GM12878 (cell line): ENCODE measurements around the gene REEP5. TPM values are rescaled to one million over a fixed set of nuclear protein-coding genes. Genes with fewer than 3 reads are reported as not detected.

Source experiments
- ATAC-seq: fragments of 200-7000 bp; cut with Tn5 transposase; 3 replicates; pipeline ENCODE4 v1.9.1; 2020; ENCODE audit warnings: mild to moderate bottlenecking, moderate library complexity
- Bru-seq: library from RNA; stranded (reverse); fragments of 400-500 nt; gene quantifications from one replicate; lab custom pipeline; 2021; lab: Mats Ljungman, UMichigan
- BruChase-seq, 2 experiments: library from RNA; stranded (reverse); fragments of 400-500 nt; gene quantifications; one replicate each; lab custom pipeline; 2021; lab: Mats Ljungman, UMichigan
- BruUV-seq: library from RNA; stranded (reverse); fragments of 400-500 nt; replicated peaks from 2 replicates; lab custom pipeline; 2021; lab: Mats Ljungman, UMichigan
- CTCF ChIA-PET: fragments of 300-600 bp; sonication (Branson Sonifier 250); formaldehyde crosslinking; extraction: SDS; loops from one replicate; lab custom pipeline; 2021; ENCODE audit warnings: inconsistent platforms; lab: Yijun Ruan, JAX
- POLR2A ChIA-PET: fragments of 350-600 bp; formaldehyde crosslinking; extraction: SDS; loops from one replicate; lab custom pipeline; 2021; ENCODE audit warnings: inconsistent platforms; lab: Charles Lee
- RAD21 ChIA-PET: fragments of 300-600 bp; sonication (Branson Sonifier 250); formaldehyde crosslinking; loops from one replicate; lab custom pipeline; 2023; ENCODE audit warnings: antibody characterized with exemption; ENCODE audit not compliant: unreplicated experiment; lab: Charles Lee
- SMC1A ChIA-PET: fragments of 300-600 bp; sonication (Branson Sonifier 250); formaldehyde crosslinking; loops from one replicate; lab custom pipeline; 2023; ENCODE audit not compliant: unreplicated experiment, uncharacterized antibody; lab: Charles Lee
- DNase-seq: peaks from one replicate; pipeline ENCODE4 v3.0.0-alpha.2; 2011; ENCODE audit warnings: low read depth, low spot score
- FAIRE-seq: peaks from 3 replicates; lab custom pipeline; 2011; peaks lifted over from hg19 to GRCh38; lab: Jason Lieb, UNC
- H2AFZ ChIP-seq: 2 replicates; pipeline ENCODE4 v1.6.0; 2011; ENCODE audit warnings: low read depth, low read length, control low read depth; ENCODE audit not compliant: control insufficient read depth
- H3K27ac ChIP-seq: 2 replicates; pipeline ENCODE4 v1.5.1; 2011; ENCODE audit warnings: control low read depth; ENCODE audit not compliant: control insufficient read depth, insufficient read depth
- H3K27me3 ChIP-seq, 2 experiments: replicated peaks in 1 of 2; 2 replicates each; pipeline versions ENCODE4 v1.6.0 to v1.6.1; 2011; ENCODE audit warnings: low read length in 1 of 2; ENCODE audit not compliant: control insufficient read depth in 2 of 2, insufficient read depth in 2 of 2
- H3K36me3 ChIP-seq, 2 experiments: 2 replicates each; pipeline ENCODE4 v1.5.1; 2011; ENCODE audit warnings: low read length in 1 of 2; ENCODE audit not compliant: control insufficient read depth in 2 of 2, insufficient read depth in 2 of 2
- H3K4me1 ChIP-seq: 2 replicates; pipeline ENCODE4 v1.6.1; 2011; ENCODE audit warnings: mild to moderate bottlenecking, low read length, moderate library complexity, mixed read lengths; ENCODE audit not compliant: control insufficient read depth, insufficient read depth
- H3K4me2 ChIP-seq: 2 replicates; pipeline ENCODE4 v1.6.0; 2011; ENCODE audit warnings: control low read depth; ENCODE audit not compliant: control insufficient read depth, insufficient read depth
- H3K4me3 ChIP-seq: fragments of 200-600 bp; sonication (generic); 2 replicates; pipeline ENCODE4 v1.5.1; 2016
- H3K79me2 ChIP-seq: 2 replicates; pipeline ENCODE4 v1.6.0; 2011; ENCODE audit warnings: low read length; ENCODE audit not compliant: control insufficient read depth, insufficient read depth
- H3K9ac ChIP-seq: 2 replicates; pipeline ENCODE4 v1.8.0; 2011; ENCODE audit warnings: low read length, control low read depth, mixed read lengths; ENCODE audit not compliant: control insufficient read depth, insufficient read depth
- H3K9me3 ChIP-seq: replicated peaks from 3 replicates; pipeline ENCODE4 v1.5.1; 2011; ENCODE audit warnings: mild to moderate bottlenecking, low read length; ENCODE audit not compliant: control insufficient read depth, insufficient read depth
- H4K20me1 ChIP-seq: 2 replicates; pipeline ENCODE4 v1.6.0; 2011; ENCODE audit not compliant: control insufficient read depth, insufficient read depth
- BACH1 ChIP-seq: fragments of 450-650 bp; IDR thresholded peaks from 2 replicates; pipeline ENCODE4 v1.6.1; 2017; ENCODE audit warnings: mild to moderate bottlenecking, borderline replicate concordance
- CEBPZ ChIP-seq: fragments of 150-350 bp; IDR thresholded peaks from 2 replicates; pipeline ENCODE4 v1.6.1; 2016; ENCODE audit warnings: low read depth, low read length
- EED ChIP-seq: sonication (generic); IDR thresholded peaks from 2 replicates; pipeline ENCODE4 v1.6.1; 2016; ENCODE audit warnings: antibody characterized with exemption, low read depth
- EGR1 ChIP-seq, 2 experiments: IDR thresholded peaks; 1 replicate in 1 of 2; 2 replicates in 1 of 2; pipeline ENCODE4 v1.6.1; 2011 to 2012; ENCODE audit warnings: low read depth in 2 of 2, low read length in 2 of 2, borderline replicate concordance in 1 of 2, mild to moderate bottlenecking in 1 of 2, moderate library complexity in 1 of 2
- POLR2A ChIP-seq: IDR thresholded peaks from 2 replicates; pipeline ENCODE4 v1.6.1; 2011; ENCODE audit warnings: low read depth, mild to moderate bottlenecking, low read length
- POLR2AphosphoS5 ChIP-seq: IDR thresholded peaks from 2 replicates; pipeline ENCODE4 v1.6.1; 2011; ENCODE audit warnings: mild to moderate bottlenecking, low read length, inconsistent platforms
- TCF7 ChIP-seq: IDR thresholded peaks from 2 replicates; pipeline ENCODE4 v1.6.1; 2014; ENCODE audit warnings: antibody characterized with exemption, borderline replicate concordance
- WRNIP1 ChIP-seq: IDR thresholded peaks from 2 replicates; pipeline ENCODE4 v1.6.1; 2011; ENCODE audit warnings: low read depth, low read length, improper control_type of control experiment, borderline replicate concordance
- ZBTB4 ChIP-seq: fragments of 450-650 bp; formaldehyde crosslinking; IDR thresholded peaks from 2 replicates; pipeline ENCODE4 v1.4.0; 2022; ENCODE audit warnings: mild to moderate bottlenecking, moderate library complexity
- whole genome bisulfite sequencing: methylation state at CpG from one replicate; pipeline ENCODE4 v1.1.6; 2016; ENCODE audit warnings: low lambda C conversion rate; ENCODE audit not compliant: insufficient replicate concordance, insufficient coverage; ENCODE audit errors: missing lambda C conversion rate; 5-methylcytosine and 5-hydroxymethylcytosine counted together
- in situ Hi-C: fragments of 300-500 bp; cut with MboI; formaldehyde crosslinking; loops from 9 replicates; pipeline ENCODE4 v1.14.3; 2018; ENCODE audit warnings: mixed read lengths
- intact Hi-C: fragments of 100-400 bp; cut with micrococcal nuclease; formaldehyde crosslinking; loops from one replicate; pipeline ENCODE4 v1.14.2; 2022; ENCODE audit not compliant: unreplicated experiment
- long read RNA-seq, 2 experiments: library from polyadenylated mRNA; unstranded; transcript quantifications; one replicate each; pipeline ENCODE4 v2.0.0, GENCODE V29; 2019 to 2020
- polyA minus RNA-seq, 3 experiments: library from RNA; depleted of rRNA, polyadenylated mRNA; stranded (reverse); fragments of >200 nt; gene quantifications; 2 replicates each; pipeline ENCODE4 v1.2.3, GENCODE V29; 2011
- polyA plus RNA-seq, 11 experiments: library from polyadenylated mRNA; depleted of rRNA in 4 of 11; unstranded in 6 of 11; stranded (reverse) in 5 of 11; fragments of >200 nt; fragmentation: Nextera tagmentation in 4 of 11; fragmentation: Illumina TruSeq in 1 of 11; extraction: Ambion mirVana in 4 of 11; extraction: Trizol in 1 of 11; gene quantifications; 1 replicate in 1 of 11; 2 replicates in 10 of 11; pipeline versions ENCODE4 v1.2.1 to v1.2.3, GENCODE V29; 2011 to 2016; ENCODE audit warnings: inconsistent platforms in 2 of 11, missing spikeins in 2 of 11, low read depth in 1 of 11
- total RNA-seq, 4 experiments: library from RNA; depleted of rRNA in 3 of 4; stranded (reverse); fragments of >200 nt in 3 of 4; fragmentation: Illumina TruSeq in 1 of 4; extraction: Trizol in 1 of 4; gene quantifications; 2 replicates each; pipeline versions ENCODE4 v1.2.1 to v1.2.3, GENCODE V29; 2013 to 2021

REEP5 gene
- 20.2 and 25.9 TPM in 2 replicates for total RNA-seq (2013; cell fraction: nucleolus; rRNA removed)
- total RNA-seq (2014; rRNA removed): 54.8 and 61.3 TPM in 2 replicates
- total RNA-seq (2014; rRNA removed; fragmentation: Illumina TruSeq; extraction: Trizol): 28.6 and 30.5 TPM in 2 replicates
- total RNA-seq (2021): 56.2 and 61.2 TPM in 2 replicates
- polyA plus RNA-seq (2011; ENCODE audit: low read depth): 14.3 TPM
- 104 and 131 TPM in 2 replicates for polyA plus RNA-seq (2011; rRNA removed)
- polyA plus RNA-seq (2011; cell fraction: cytosol; rRNA removed): 79.5 and 146 TPM in 2 replicates
- polyA plus RNA-seq (2011; cell fraction: nucleus; rRNA removed): 55.7 and 70.0 TPM in 2 replicates
- polyA plus RNA-seq (2012): 39.0 and 40.3 TPM in 2 replicates
- polyA plus RNA-seq (2014; fragmentation: Illumina TruSeq; extraction: Trizol): 46.9 and 50.1 TPM in 2 replicates
- polyA plus RNA-seq (2014; fragmentation: Nextera tagmentation; extraction: Ambion mirVana): 100 to 1,000 TPM; 196 to 211 TPM
- polyA plus RNA-seq (2014; rRNA removed): 95.3 and 96.8 TPM in 2 replicates
- 100 to 1,000 TPM; 188 to 204 TPM for polyA plus RNA-seq (2016; fragmentation: Nextera tagmentation; extraction: Ambion mirVana)
- polyA minus RNA-seq (2011; rRNA and poly(A)+ RNA removed): 114 and 115 TPM in 2 replicates
- 38.6 and 40.8 TPM in 2 replicates for polyA minus RNA-seq (2011; cell fraction: cytosol; rRNA and poly(A)+ RNA removed)
- 29.9 and 53.7 TPM in 2 replicates for polyA minus RNA-seq (2011; cell fraction: nucleus; rRNA and poly(A)+ RNA removed)
- percentile 88 among the genes with signal in this experiment for Bru-seq, nascent RNA
- BruChase-seq, experiment 1, labeled RNA remaining after a 6-hour chase: percentile 80 among the genes with signal in this experiment
- BruChase-seq, experiment 2, labeled RNA remaining after a 2-hour chase: percentile 78 among the genes with signal in this experiment
- long read RNA-seq, experiment 1, transcript REEP5-202 (5 exons, 3,326 nt): major isoform, 63 of 68 reads
- long read RNA-seq, experiment 1, partial matches to known transcripts: 2 of 68 reads
- long read RNA-seq, experiment 1, other reads (novel, unspliced or antisense): 3 of 68 reads
- long read RNA-seq, experiment 2, transcript REEP5-202 (5 exons, 3,326 nt): major isoform, 364 of 382 reads
- long read RNA-seq, experiment 2, partial matches to known transcripts: 3 of 382 reads
- long read RNA-seq, experiment 2, other reads (novel, unspliced or antisense): 13 of 382 reads

DNA sequence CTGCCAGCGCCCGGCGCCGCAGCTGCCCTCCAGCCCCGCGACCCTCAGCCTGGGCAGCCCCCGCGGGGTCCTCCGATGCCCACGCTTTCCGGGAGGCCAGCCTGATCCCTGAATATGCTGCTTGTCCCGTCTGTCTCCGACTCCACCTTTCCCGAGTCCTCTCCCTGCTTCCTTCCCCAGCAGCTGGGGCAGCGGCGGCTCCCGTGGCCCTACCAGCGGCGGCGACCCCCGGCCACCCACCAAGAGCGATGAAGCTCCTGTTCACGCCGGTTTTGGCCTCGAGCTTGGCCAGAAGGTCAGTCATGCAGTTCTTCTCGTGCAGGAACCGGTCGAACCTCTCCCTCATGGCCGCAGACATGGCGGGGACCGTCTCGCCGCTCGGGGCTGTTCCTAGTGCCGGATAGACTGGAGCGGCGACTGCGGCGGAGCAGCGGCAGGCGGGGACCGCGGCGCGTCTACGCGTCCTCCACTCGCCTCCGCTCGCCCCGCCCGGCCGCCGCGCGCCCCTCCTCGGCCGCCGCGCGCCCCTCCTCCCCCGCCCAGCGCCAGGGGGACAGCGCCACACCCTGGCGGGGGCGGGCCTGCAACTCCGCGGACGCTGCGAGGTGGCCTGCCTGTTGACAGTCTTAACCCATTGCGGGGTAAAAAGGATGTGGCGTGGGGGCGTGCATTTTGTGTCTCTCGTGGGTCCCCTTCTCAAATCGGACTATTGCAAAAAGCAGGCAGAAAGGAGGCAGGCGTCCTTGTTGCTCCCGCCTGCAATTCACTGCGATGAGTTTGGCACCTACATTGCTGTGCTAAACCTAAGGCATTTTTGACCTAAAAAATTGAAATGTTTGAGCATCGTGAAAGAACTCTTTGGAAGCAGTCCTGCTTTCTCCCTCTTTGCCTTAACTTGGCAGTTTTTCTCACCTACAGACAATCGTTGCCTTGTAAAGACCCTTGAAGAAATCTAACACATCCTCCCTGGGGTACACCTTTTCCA lies at the start of gene REEP5:
Gene REEP5 (minus strand): TSS at position 395 of the 985 bp plus-strand sequence. CDS start 37 bp downstream, at position 358.
- ChIA-PET RAD21 (interaction anchor here (0.6 to 9.7 kb wide), 20 partner anchors 9 to 230 kb away, joined by 3 to 85 read pairs (median 6); partner anchors contain the start of genes DCP2 and SRP19), POLR2A (interaction anchor here (1.0 to 5.3 kb wide), 7 partner anchors 19 to 61 kb away, joined by 3 to 20 read pairs (median 4); partner anchors contain the start of genes DCP2 and SRP19), CTCF (interaction anchor here (0.5 to 4.1 kb wide), 25 partner anchors 8 to 1529 kb away, joined by 3 to 16 read pairs (median 6); partner anchors contain the start of gene DCP2), SMC1A (interaction anchor here (0.7 to 3.9 kb wide), 22 partner anchors 8 to 165 kb away, joined by 3 to 26 read pairs (median 6); partner anchors contain the start of genes DCP2 and SRP19)
- intact Hi-C loops (loop anchor here (1.0 to 5.0 kb wide), 3 partner anchors 8 to 60 kb away; partner anchors contain the start of genes DCP2 and SRP19), in situ Hi-C loops (no loop called here)
- H3K4me2 ChIP-seq: peak within 1 kb of the TSS; percentile 86
- no peaks in the 10 kb centered on the region for H3K27me3 ChIP-seq
- peak within 1 kb of the TSS; percentile 81 for H3K4me3 ChIP-seq
- peaks cover 36% of the 10 kb centered on the region for H3K79me2 ChIP-seq
- H3K36me3 ChIP-seq: peaks cover 0 to 5% of the 10 kb centered on the region in 2 experiments; a peak in 2 of 4 replicates
- 1% methylated on average over 68 of the region's 80 CpGs for WGBS
- H3K9me3 ChIP-seq: no peaks in the 10 kb centered on the region
- FAIRE-seq (no peak), DNase-seq (no peak), ATAC-seq (peak; percentile 79)
- peaks cover 51% of the 10 kb centered on the region for H3K4me1 ChIP-seq
- BruUV-seq: no TSS peak
- H3K27ac ChIP-seq: peak within 1 kb of the TSS; percentile 84
- H3K9ac ChIP-seq: peak within 1 kb of the TSS; percentile 87
- H4K20me1 ChIP-seq: no peaks in the 10 kb centered on the region
- peak within 1 kb of the TSS; percentile 92 for H2AFZ ChIP-seq
- TF ChIP-seq POLR2A (peak; percentile 98), POLR2AphosphoS5 (peak; percentile 89), TCF7 (no peak), CEBPZ (no peak), EED (peak; percentile 26; the same call in 1 of the 2 replicates), EGR1 (IDR thresholded peaks at IDR 0.05; ENCODE audit: borderline replicate concordance in 1 of 2, low read depth in 2 of 2, low read length in 2 of 2) (peak; percentile 7 to 81), ZBTB4 (CRISPR knock-in tag) (no peak), BACH1 (peak; percentile 86), WRNIP1 (no peak)
